Type B pancreatic cell (in vitro differentiated cells): ENCODE measurements around the gene AFTPH. TPM values are rescaled to one million over a fixed set of nuclear protein-coding genes. Genes with fewer than 3 reads are reported as not detected.

Experiments
- DNase-seq: peaks from one replicate; pipeline ENCODE4 v3.0.0; 2021; ENCODE audit warnings: mixed read lengths; ENCODE audit not compliant: unreplicated experiment; ENCODE audit errors: extremely low spot score
- H3K27ac Mint-ChIP-seq: 2 replicates; pipeline ENCODE4 v1.8.0; 2021; ENCODE audit warnings: mild to moderate bottlenecking, mixed read lengths
- H3K27me3 Mint-ChIP-seq: 2 replicates; pipeline ENCODE4 v1.8.0; 2021; ENCODE audit warnings: mixed read lengths
- H3K36me3 Mint-ChIP-seq: 2 replicates; pipeline ENCODE4 v1.8.0; 2021; ENCODE audit warnings: mixed read lengths
- H3K4me1 Mint-ChIP-seq: one replicate; pipeline ENCODE4 v1.8.0; 2021; ENCODE audit warnings: mixed read lengths; ENCODE audit not compliant: unreplicated experiment
- H3K4me3 Mint-ChIP-seq: 2 replicates; pipeline ENCODE4 v1.8.0; 2021; ENCODE audit warnings: mild to moderate bottlenecking, mixed read lengths
- H3K9me3 Mint-ChIP-seq: 2 replicates; pipeline ENCODE4 v1.8.0; 2021; ENCODE audit warnings: mixed read lengths
- total RNA-seq: library from RNA; stranded (reverse); gene quantifications from 2 replicates; pipeline ENCODE4 v1.2.1, GENCODE V29; 2021; ENCODE audit warnings: low replicate concordance
- TF ChIP-seq, protein P1 (sequence below): fragments of 200-600 bp; sonication (generic); conservative IDR thresholded peaks from 2 replicates; pipeline ENCODE4 v1.5.0; 2021; ENCODE audit warnings: antibody characterized with exemption, mild to moderate bottlenecking

Gene AFTPH
- total RNA-seq, 1 donor from 2014 or later = 26.4 TPM

DNA sequence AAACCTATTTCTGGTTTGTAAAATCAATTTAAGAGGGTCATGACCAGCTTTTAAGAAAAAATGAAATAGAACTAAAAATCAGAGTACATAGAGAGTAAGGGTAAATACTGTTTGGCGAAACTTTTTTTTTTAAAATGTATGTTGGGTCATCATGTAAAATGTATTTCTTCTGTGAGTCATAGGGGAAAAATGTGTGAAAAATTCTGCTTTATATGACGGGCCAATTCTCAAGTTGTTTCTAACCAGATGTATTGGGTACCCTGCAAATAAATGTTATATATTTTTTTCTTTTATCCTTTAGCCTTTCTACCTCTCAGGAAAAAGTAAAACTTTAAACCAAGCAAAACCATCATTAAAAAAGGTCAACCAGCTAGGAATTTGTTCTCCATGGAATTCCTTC lies 13.9 kb downstream of the AFTPH start:
- no peak overlapping the region for H3K4me3 Mint-ChIP-seq
- H3K27ac Mint-ChIP-seq = no peak overlapping the region
- TF ChIP-seq, protein P1, sequence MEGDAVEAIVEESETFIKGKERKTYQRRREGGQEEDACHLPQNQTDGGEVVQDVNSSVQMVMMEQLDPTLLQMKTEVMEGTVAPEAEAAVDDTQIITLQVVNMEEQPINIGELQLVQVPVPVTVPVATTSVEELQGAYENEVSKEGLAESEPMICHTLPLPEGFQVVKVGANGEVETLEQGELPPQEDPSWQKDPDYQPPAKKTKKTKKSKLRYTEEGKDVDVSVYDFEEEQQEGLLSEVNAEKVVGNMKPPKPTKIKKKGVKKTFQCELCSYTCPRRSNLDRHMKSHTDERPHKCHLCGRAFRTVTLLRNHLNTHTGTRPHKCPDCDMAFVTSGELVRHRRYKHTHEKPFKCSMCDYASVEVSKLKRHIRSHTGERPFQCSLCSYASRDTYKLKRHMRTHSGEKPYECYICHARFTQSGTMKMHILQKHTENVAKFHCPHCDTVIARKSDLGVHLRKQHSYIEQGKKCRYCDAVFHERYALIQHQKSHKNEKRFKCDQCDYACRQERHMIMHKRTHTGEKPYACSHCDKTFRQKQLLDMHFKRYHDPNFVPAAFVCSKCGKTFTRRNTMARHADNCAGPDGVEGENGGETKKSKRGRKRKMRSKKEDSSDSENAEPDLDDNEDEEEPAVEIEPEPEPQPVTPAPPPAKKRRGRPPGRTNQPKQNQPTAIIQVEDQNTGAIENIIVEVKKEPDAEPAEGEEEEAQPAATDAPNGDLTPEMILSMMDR = no peak
- H3K27me3 Mint-ChIP-seq = no peaks in the 10 kb centered on the region
- no peak for DNase-seq
- H3K36me3 Mint-ChIP-seq = no peaks in the 10 kb centered on the region
- peaks cover 30% of the 10 kb centered on the region for H3K4me1 Mint-ChIP-seq
- H3K9me3 Mint-ChIP-seq = no peaks in the 10 kb centered on the region

DNA sequence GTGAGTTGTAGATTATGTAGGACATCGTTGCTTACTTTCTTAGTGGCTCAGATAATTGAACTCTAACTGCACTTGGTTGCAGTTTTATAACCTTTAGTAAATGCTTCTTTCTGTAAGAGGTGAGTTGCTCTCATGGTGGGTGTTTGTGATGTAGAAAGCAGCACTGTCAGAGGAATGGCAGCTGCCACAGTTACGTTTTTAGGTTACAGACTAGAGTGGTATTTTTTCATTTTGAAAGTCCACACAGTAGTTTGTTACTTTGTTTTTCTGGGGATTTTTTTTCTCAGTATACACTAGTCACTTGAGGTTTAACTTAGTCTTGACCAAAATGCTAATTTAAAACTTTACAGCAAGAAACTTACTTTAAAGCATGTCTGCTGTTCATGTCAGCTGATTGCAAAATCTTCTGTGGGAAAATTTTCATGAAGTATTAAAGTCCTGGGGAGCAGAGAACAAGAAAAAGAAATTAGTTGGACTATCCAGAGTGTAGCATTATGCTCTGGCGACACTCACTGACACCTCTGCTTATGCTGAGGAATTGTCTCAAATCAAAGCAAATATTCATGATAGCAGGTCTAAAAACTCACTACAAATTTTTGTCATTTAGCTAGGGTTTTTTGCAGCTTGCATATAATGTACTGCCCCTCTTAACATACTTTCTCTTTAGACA lies 14.8 kb downstream of the AFTPH start:
- no peaks in the 10 kb centered on the region for H3K36me3 Mint-ChIP-seq
- peaks cover 35% of the 10 kb centered on the region for H3K4me1 Mint-ChIP-seq
- H3K27ac Mint-ChIP-seq = no peak overlapping the region
- H3K27me3 Mint-ChIP-seq = no peaks in the 10 kb centered on the region
- TF ChIP-seq, protein P1 = no peak
- H3K4me3 Mint-ChIP-seq = no peak overlapping the region
- DNase-seq = no peak
- no peaks in the 10 kb centered on the region for H3K9me3 Mint-ChIP-seq

DNA sequence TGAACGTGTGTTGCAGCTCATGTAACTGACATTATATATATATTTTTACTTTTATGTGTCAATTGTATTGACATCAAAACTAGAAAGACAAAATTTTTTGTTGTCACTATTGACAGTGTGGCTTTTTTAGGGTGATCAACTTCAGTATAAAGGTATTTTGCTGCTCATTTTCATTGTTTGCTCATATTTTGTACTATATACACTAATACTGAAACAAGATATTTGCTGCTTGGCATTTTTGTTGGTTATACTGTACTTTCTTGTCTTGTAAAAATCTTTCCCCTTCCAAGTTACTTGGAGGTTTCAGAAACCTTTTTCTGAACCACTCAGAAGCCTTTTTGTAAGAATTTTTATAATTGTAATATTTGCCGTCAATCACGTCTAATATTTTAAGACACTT lies 16.5 kb downstream of the AFTPH start:
- no peaks in the 10 kb centered on the region for H3K27me3 Mint-ChIP-seq
- TF ChIP-seq, protein P1 = no peak
- H3K9me3 Mint-ChIP-seq = no peaks in the 10 kb centered on the region
- H3K4me3 Mint-ChIP-seq = no peak overlapping the region
- H3K27ac Mint-ChIP-seq = no peak overlapping the region
- peaks cover 29% of the 10 kb centered on the region for H3K4me1 Mint-ChIP-seq
- DNase-seq = no peak
- no peaks in the 10 kb centered on the region for H3K36me3 Mint-ChIP-seq

DNA sequence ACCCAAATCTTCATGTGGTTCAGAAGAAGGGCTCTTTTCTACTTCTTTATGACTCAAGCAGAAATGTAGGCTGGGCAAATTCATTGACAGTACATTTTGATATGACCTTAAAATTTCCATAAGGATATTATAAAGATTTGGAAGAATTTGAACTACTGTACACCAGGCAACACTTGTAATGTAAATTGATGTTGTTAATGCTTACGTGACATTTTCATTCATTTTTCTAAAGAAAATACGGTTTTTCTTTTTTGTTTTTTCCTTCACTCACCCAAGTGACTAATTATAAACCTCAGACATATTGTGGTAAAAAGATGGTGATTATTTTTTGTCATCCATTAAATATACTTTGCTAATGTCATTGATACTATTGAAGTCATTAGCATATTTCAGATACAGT lies 17.4 kb downstream of the AFTPH start:
- Mint-ChIP-seq H3K27ac (no peak overlapping the region), H3K4me1 (peaks cover 29% of the 10 kb centered on the region)

DNA sequence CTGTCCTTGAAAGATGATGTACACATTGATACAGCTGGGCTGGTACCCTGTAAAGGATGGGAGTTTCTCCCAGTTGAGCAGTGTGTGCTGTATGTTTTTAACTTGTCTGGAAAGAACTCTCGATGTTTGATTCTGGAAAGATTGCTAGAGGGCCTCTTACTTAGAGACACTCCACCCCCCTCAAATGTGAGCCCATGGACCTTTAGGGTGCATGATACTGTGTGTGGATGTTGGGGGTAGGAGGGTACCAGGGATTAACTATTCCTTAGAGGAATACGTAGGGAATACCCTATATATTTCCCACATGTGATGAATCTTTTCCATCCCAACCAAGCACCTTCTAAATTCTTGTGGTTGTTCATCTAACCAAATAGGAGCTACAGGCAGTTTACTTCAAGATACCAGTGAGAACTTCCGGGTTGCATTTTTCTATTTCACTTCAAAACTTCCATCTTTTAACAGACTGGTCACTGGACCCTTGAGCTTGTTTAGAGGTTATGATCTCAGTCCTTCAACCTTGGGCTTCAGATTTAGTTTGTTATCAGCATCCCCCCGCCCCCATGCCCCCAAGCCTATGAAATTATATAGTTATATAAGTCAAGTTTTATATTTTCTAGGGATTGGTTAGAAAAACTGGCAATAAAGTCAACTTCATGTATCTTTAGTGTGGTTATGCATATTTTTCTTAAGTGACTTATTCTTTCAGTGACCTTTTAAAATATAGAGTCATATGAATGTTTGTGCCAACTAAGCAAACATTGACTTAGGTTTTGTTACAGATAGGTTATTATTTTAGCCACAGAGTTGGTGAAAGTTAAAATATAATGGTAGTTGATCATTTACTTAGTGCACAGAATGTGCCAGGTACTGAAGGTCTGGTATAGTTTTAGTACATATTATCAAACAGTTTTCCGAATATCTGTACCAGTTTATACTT lies 18.2 kb downstream of the AFTPH start:
- H3K4me1 Mint-ChIP-seq = peaks cover 29% of the 10 kb centered on the region
- no peaks in the 10 kb centered on the region for H3K27me3 Mint-ChIP-seq
- no peak for DNase-seq
- H3K27ac Mint-ChIP-seq = no peak overlapping the region
- TF ChIP-seq, protein P1 = no peak
- H3K4me3 Mint-ChIP-seq = no peak overlapping the region
- H3K9me3 Mint-ChIP-seq = no peaks in the 10 kb centered on the region
- H3K36me3 Mint-ChIP-seq = no peaks in the 10 kb centered on the region

More for the DNA sequence above, 17.4 kb downstream of the AFTPH start:
- Mint-ChIP-seq H3K4me3 (no peak overlapping the region), H3K36me3 (no peaks in the 10 kb centered on the region), H3K9me3 (no peaks in the 10 kb centered on the region), H3K27me3 (no peaks in the 10 kb centered on the region)
- no peak for DNase-seq
- TF ChIP-seq, protein P1 = no peak
